GM18868 (cell line): ENCODE results near the gene TMEM132C.

Source experiments
- ATAC-seq: cut with Tn5 transposase; IDR thresholded peaks from one replicate; pipeline ENCODE4 v1.9.1; 2021; ENCODE audit warnings: mild to moderate bottlenecking, moderate library complexity; ENCODE audit not compliant: unreplicated experiment

The TMEM132C gene

GRCh38 chr12:128286970-128287369 is 20.0 kb downstream of the TMEM132C start:
- no peak for ATAC-seq

- no peak for ATAC-seq
These were observed 21.4 kb downstream of the TMEM132C start for GRCh38 chr12:128288357-128288756.

- ATAC-seq, result no peak
These were observed 21.9 kb downstream of the TMEM132C start for GRCh38 chr12:128288896-128289295.

- no peak for ATAC-seq
These were observed 24.0 kb downstream of the TMEM132C start for GRCh38 chr12:128290938-128291337.

- no peak for ATAC-seq
These were observed 31.2 kb downstream of the TMEM132C start for GRCh38 chr12:128298091-128298748.

GRCh38 chr12:128305336-128305892 is 38.4 kb downstream of the TMEM132C start:
- ATAC-seq, result no peak

- no peak for ATAC-seq
These were observed 40.8 kb downstream of the TMEM132C start for GRCh38 chr12:128307791-128308190.

- ATAC-seq, result no peak
These were observed 45.7 kb downstream of the TMEM132C start for GRCh38 chr12:128312661-128313060.

GRCh38 chr12:128313931-128314330 is 47.0 kb downstream of the TMEM132C start:
- no peak for ATAC-seq

GRCh38 chr12:128314611-128315010 is 47.6 kb downstream of the TMEM132C start:
- ATAC-seq, result no peak

- ATAC-seq, result no peak
These were observed 49.1 kb downstream of the TMEM132C start for GRCh38 chr12:128316078-128316477.

GRCh38 chr12:128316973-128317526 is 50.1 kb downstream of the TMEM132C start:
- no peak for ATAC-seq

GRCh38 chr12:128318341-128318740 is 51.4 kb downstream of the TMEM132C start:
- ATAC-seq, result no peak

- no peak for ATAC-seq
These were observed 52.0 kb downstream of the TMEM132C start for GRCh38 chr12:128318946-128319345.

GRCh38 chr12:128322341-128322740 is 55.4 kb downstream of the TMEM132C start:
- ATAC-seq, result no peak

GRCh38 chr12:128323145-128323920 is 56.4 kb downstream of the TMEM132C start:
- ATAC-seq, result no peak

- ATAC-seq, result no peak
These were observed 58.7 kb downstream of the TMEM132C start for GRCh38 chr12:128325646-128326045.

- ATAC-seq, result no peak
These were observed 59.4 kb downstream of the TMEM132C start for GRCh38 chr12:128326406-128326805.

GRCh38 chr12:128328961-128329360 is 62.0 kb downstream of the TMEM132C start:
- no peak for ATAC-seq

GRCh38 chr12:128336204-128337070 is 69.5 kb downstream of the TMEM132C start:
- no peak for ATAC-seq

- ATAC-seq, result no peak
These were observed 70.0 kb downstream of the TMEM132C start for GRCh38 chr12:128337071-128337345.
